ENCODE results near the gene GSK3A. TPM values are rescaled to one million over a fixed set of nuclear protein-coding genes. Genes with fewer than 3 reads are reported as not detected.
A peak's percentile ranks its signal among the peaks of the same experiment; 100 is the strongest.

The GSK3A gene
- total and polyA plus RNA-seq, 10 donors, result 20.8 to 39.3 (median 28.7) TPM

GRCh38 chr19:42285541-42285941 lies 43.1 kb upstream of the GSK3A start:
- Histone ChIP-seq H3K27me3 (replicated peaks in 1 of 7) (no peaks in the 10 kb centered on the region), H3K4me1 (peaks cover 37 to 84% (median 56%) of the 10 kb centered on the region in 6 donors), H3K36me3 (peaks cover 0 to 42% (median 39%) of the 10 kb centered on the region in 6 donors), H3K4me3 (peak overlapping the region in 5 of 8 donors; percentile 0 to 91 (median 57)), H3K27ac (peak overlapping the region; percentile 41 to 97 (median 82)), H3K9me3 (no peaks in the 10 kb centered on the region)
- peak; percentile 85 for DNase-seq
- WGBS, 5 donors, result 20 to 33% (median 23%) methylated on average over 5 of the region's 5 CpGs
- intact Hi-C loops (cut with DNase I; ENCODE audit: low total_unique reads), result loop anchor here (5.0 kb wide), 1 partner anchor 153 kb away; the partner anchor contains the start of gene POU2F2
- no peak for TF ChIP-seq POLR2A (IDR thresholded peaks at IDR 0.05)
- no peak for TF ChIP-seq POLR2AphosphoS5 (IDR thresholded peaks at IDR 0.05)
- no peak for TF ChIP-seq CTCF (IDR thresholded peaks at IDR 0.05 in 8 of 11, conservative IDR thresholded peaks at IDR 0.05 in 3 of 11)

GRCh38 chr19:42284591-42285341 lies 42.4 kb upstream of the GSK3A start:
- Histone ChIP-seq H3K4me3 (peak overlapping the region; percentile 45 to 91 (median 52)), H3K9me3 (no peaks in the 10 kb centered on the region), H3K27ac (peak overlapping the region; percentile 64 to 97 (median 82)), H3K27me3 (replicated peaks in 1 of 7) (no peaks in the 10 kb centered on the region), H3K36me3 (peaks cover 0 to 34% (median 31%) of the 10 kb centered on the region in 6 donors), H3K4me1 (peaks cover 37 to 88% (median 62%) of the 10 kb centered on the region in 6 donors)
- peak; percentile 92 for DNase-seq
- TF ChIP-seq CTCF (IDR thresholded peaks at IDR 0.05 in 8 of 11, conservative IDR thresholded peaks at IDR 0.05 in 3 of 11), result no peak
- no peak for TF ChIP-seq POLR2A (IDR thresholded peaks at IDR 0.05)
- no peak for TF ChIP-seq POLR2AphosphoS5 (IDR thresholded peaks at IDR 0.05)
- intact Hi-C loops (cut with DNase I; ENCODE audit: low total_unique reads), result loop anchor here (5.0 kb wide), 1 partner anchor 152 kb away; the partner anchor contains the start of gene POU2F2
- WGBS, 5 donors, result 1 to 3% (median 2%) methylated on average over 33 to 41 of the region's 41 CpGs

GRCh38 chr19:42284066-42284501 lies 41.7 kb upstream of the GSK3A start:
- Histone ChIP-seq H3K9me3 (no peaks in the 10 kb centered on the region), H3K27me3 (replicated peaks in 1 of 7) (no peaks in the 10 kb centered on the region), H3K27ac (peak overlapping the region; percentile 77 to 99 (median 96)), H3K4me3 (peak overlapping the region in 6 of 8 donors; percentile 26 to 91 (median 50)), H3K4me1 (peaks cover 41 to 91% (median 69%) of the 10 kb centered on the region in 6 donors), H3K36me3 (peaks cover 0 to 27% (median 24%) of the 10 kb centered on the region in 6 donors)
- peak; percentile 97 for DNase-seq
- intact Hi-C loops (cut with DNase I; ENCODE audit: low total_unique reads), result no loop called here
- 0 to 2% (median 0%) methylated on average over 5 to 75 of the region's 76 CpGs for WGBS, 5 donors
- TF ChIP-seq POLR2A (IDR thresholded peaks at IDR 0.05) (no peak), CTCF (IDR thresholded peaks at IDR 0.05 in 8 of 11, conservative IDR thresholded peaks at IDR 0.05 in 3 of 11) (no peak), POLR2AphosphoS5 (IDR thresholded peaks at IDR 0.05) (no peak)
